HUES48 (cell line): ENCODE data around the gene PTPRN2.
"Not testable (repeated sequence)": the region's sequence is repeated elsewhere in the genome, so short reads cannot be mapped to it uniquely, and the experiment has no call there.

Experiments used
- H3K27ac ChIP-seq: one replicate; pipeline ENCODE4 v1.7.0; 2013; ENCODE audit warnings: low read depth, low read length, inconsistent platforms
- H3K27me3 ChIP-seq: 2 replicates; pipeline ENCODE4 v1.6.1; 2013; ENCODE audit warnings: mild to moderate bottlenecking, low read length; ENCODE audit not compliant: control insufficient read depth, insufficient read depth
- H3K36me3 ChIP-seq: 2 replicates; pipeline ENCODE4 v1.6.1; 2013; ENCODE audit warnings: low read length; ENCODE audit not compliant: control insufficient read depth, insufficient read depth
- H3K4me1 ChIP-seq: 2 replicates; pipeline ENCODE4 v1.6.1; 2013; ENCODE audit warnings: mild to moderate bottlenecking, low read length; ENCODE audit not compliant: control insufficient read depth, insufficient read depth
- H3K4me3 ChIP-seq: 2 replicates; pipeline ENCODE4 v1.5.1; 2013; ENCODE audit warnings: mild to moderate bottlenecking, low read depth, low read length
- H3K9ac ChIP-seq: 2 replicates; pipeline ENCODE4 v1.6.1; 2013; ENCODE audit warnings: mild to moderate bottlenecking, low read depth, low read length, moderate library complexity
- H3K9me3 ChIP-seq: 2 replicates; pipeline ENCODE4 v1.6.1; 2013; ENCODE audit warnings: low read length; ENCODE audit not compliant: control insufficient read depth, insufficient read depth

Gene PTPRN2

DNA sequence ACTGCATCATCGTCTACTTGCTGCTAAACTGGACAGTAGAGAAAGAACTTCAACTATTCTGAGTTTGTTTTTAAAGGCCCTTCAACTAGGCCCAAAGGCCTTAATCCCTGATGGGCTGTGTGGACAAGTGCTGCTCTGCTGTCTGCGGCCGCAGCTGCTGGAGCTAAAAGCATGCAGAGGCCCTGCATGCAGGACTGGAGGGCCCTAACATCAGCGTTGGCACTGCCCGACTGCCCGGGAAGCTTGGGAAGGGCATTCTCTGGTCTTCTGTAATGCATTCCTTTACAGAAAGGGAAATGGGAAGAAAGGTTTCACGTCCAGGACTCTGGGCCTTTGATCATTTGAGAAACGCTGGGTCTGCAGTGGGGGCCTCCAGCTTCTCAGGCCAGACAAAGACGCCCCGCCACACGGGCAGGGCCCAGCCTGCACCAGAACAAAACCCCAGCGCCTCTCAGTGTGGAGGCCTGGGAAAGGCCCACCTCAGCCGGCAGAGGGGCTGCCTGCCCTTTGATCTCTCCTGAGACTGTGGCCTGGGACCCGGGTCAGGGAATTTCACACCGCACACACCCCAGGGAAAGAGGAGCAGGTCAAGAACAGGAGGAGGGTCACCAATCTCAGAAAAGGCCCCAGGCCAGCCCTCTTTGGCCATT lies 1021.5 kb downstream of the PTPRN2 start:
- no peak overlapping the region for H3K27ac ChIP-seq
- no peak overlapping the region for H3K9ac ChIP-seq
- no peaks in the 10 kb centered on the region for H3K36me3 ChIP-seq
- H3K4me3 ChIP-seq: no peak overlapping the region
- H3K27me3 ChIP-seq: no peaks in the 10 kb centered on the region; the same call in 1 of the 2 replicates
- peaks cover 8% of the 10 kb centered on the region for H3K4me1 ChIP-seq
- H3K9me3 ChIP-seq: no peaks in the 10 kb centered on the region; the same call in 1 of the 2 replicates

DNA sequence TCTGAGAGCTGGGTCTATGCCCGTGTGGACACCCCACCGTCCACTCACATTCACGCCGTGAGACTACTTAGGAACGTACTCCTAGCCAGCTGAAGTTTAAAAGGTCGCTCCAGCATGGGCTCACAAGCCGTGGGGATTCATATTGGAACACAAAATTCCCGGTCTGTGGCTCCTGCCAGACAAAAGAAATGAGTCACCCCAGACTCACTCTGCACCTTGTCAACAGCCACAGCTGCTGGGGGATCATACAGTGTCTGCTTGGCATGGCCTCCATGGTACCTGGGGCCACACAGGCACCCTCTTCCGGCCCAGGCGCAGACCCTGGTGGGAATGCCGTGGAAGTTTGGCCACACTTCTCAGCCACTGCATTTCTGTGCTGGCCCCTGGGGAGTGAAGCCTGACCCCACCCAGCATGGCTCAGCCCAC lies 1022.4 kb downstream of the PTPRN2 start:
- Histone ChIP-seq H3K27ac (no peak overlapping the region), H3K9ac (no peak overlapping the region), H3K4me1 (peaks cover 8% of the 10 kb centered on the region), H3K4me3 (no peak overlapping the region), H3K9me3 (no peaks in the 10 kb centered on the region; the same call in 1 of the 2 replicates), H3K36me3 (no peaks in the 10 kb centered on the region), H3K27me3 (no peaks in the 10 kb centered on the region; the same call in 1 of the 2 replicates)

DNA sequence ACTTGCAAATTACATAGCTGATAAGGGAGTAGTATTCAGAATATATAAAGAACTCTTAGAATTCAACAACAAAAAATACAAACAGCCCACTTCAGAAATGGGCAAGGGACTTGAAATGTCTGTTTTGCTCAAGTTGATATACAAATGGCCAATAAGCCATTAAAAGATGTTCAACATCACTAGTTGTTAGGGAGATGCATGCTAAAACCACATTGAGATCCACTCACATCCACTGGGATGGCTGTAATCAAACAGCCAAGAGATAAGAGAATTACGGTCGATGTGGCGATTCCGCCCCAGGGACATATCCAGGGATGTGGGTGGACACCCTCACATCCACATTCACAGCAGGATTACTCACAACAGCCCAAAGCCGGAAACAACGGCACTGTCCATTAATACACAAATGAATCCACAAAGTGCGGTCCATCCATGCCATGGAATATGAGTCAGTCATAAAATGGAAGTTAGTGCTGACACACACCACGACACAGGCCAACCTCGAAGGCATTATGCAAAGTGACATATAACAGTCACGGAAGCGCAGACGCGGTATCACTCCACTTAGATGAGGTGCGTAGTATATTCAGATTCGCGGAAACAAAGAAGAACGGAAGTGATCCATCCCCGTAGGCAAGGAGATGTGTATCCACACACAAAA lies 1023.0 kb downstream of the PTPRN2 start:
- Histone ChIP-seq H3K36me3 (no peaks in the 10 kb centered on the region), H3K4me3 (no peak overlapping the region), H3K4me1 (peaks cover 8% of the 10 kb centered on the region), H3K27me3 (no peaks in the 10 kb centered on the region; the same call in 1 of the 2 replicates), H3K9ac (no peak overlapping the region), H3K9me3 (no peaks in the 10 kb centered on the region; the same call in 1 of the 2 replicates), H3K27ac (no peak overlapping the region)

DNA sequence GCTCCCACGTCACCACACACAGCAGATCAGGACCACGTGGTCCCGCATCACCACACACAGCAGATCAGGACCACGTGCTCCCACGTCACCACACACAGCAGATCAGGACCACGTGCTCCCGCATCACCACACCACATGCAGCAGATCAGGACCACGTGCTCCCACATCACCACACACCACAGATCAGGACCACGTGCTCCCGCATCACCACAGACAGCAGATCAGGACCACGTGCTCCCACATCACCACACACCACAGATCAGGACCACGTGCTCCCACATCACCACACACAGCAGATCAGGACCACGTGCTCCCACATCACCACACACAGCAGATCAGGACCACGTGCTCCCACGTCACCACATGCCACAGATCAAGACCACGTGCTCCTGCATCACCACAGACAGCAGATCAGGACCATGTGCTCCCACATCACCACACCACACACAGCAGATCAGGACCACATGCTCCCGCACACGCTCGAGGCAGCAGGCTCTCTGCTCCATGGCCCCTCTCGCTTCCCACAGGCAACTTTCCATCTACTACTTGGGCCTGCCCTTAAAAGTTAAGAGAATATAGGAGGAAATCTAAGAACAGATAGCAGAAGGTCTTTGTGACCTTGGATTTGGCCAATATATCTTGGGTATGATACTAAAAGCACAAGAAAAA lies 1024.0 kb downstream of the PTPRN2 start:
- H3K9ac ChIP-seq, H3K9me3 ChIP-seq, H3K27me3 ChIP-seq, H3K27ac ChIP-seq, H3K4me3 ChIP-seq, H3K4me1 ChIP-seq, H3K36me3 ChIP-seq: not testable (repeated sequence)

DNA sequence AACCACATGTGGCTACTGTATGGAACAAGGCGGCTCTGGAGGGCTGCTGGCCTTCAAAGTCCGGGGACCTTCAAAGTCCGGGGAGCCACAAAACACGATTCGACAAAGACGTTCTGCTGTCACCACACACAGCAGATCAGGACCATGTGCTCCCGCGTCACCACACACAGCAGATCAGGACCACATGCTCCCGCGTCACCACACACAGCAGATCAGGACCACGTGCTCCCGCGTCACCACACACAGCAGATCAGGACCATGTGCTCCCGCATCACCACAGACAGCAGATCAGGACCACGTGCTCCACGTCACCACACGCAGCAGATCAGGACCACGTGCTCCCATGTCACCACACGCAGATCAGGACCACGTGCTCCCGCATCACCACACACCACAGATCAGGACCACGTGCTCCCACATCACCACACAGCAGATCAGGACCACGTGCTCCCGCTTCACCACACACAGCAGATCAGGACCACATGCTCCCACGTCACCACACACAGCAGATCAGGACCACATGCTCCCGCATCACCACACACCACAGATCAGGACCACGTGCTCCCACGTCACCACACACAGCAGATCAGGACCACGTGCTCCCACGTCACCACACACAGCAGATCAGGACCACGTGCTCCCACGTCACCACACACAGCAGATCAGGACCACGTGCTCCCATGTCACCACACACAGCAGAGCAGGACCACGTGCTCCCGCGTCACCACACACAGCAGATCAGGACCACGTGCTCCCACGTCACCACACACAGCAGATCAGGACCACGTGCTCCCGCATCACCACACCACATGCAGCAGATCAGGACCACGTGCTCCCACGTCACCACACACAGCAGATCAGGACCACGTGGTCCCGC lies 1024.9 kb downstream of the PTPRN2 start:
- not testable (repeated sequence) for H3K4me1 ChIP-seq, H3K27me3 ChIP-seq, H3K36me3 ChIP-seq, H3K4me3 ChIP-seq, H3K9ac ChIP-seq, H3K9me3 ChIP-seq, H3K27ac ChIP-seq

DNA sequence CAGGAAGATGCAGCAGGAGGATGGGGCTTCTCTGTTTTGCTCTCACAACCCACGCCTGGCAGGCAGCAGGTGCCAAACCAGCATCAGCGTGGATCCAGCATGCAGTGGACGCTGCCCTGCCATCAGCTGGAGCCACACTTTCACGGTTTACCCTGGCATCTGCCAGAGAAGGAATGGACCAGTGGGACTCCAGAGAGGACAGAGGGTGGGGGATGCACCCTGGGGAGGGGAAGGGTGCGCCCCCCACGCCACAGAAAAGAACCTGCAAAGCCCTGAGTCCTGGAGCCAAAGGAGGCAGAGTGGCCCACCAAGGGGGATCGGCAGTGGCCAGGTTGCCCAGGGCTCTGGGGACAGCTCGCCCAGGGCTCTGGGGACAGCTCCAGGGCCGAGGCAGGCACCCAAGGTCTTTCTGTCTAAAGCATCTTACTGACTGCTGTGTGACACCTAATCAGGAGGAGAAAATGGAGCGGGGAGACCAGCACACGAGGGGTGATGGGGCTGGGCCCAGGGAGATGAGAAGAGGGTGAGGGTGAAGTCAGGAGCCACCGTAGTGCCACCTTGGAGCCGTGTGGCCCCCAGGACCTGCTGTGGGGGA lies 1025.7 kb downstream of the PTPRN2 start:
- Histone ChIP-seq H3K4me3 (no peak overlapping the region), H3K36me3 (no peaks in the 10 kb centered on the region), H3K27ac (no peak overlapping the region), H3K27me3 (no peaks in the 10 kb centered on the region), H3K9me3 (peaks cover under 1% of the 10 kb centered on the region; the same call in 1 of the 2 replicates), H3K9ac (no peak overlapping the region), H3K4me1 (no peaks in the 10 kb centered on the region)

DNA sequence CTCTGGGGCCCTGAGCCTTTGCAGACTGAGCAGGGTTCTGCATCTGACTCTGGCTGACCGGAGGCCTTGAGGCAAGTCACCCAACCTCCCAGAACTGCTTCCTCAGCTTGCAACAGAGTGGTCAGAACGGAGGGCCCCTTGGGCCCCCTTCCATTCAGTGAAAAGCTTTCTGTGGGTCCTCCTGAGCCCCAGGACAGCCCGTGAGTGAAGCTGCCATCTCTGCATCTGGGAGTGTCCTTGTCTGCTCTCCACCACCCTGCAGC lies 1026.2 kb downstream of the PTPRN2 start:
- Histone ChIP-seq H3K4me1 (no peaks in the 10 kb centered on the region), H3K4me3 (no peak overlapping the region), H3K9me3 (peaks cover 5% of the 10 kb centered on the region; the same call in 1 of the 2 replicates), H3K36me3 (no peaks in the 10 kb centered on the region), H3K27ac (no peak overlapping the region), H3K9ac (no peak overlapping the region), H3K27me3 (no peaks in the 10 kb centered on the region)

DNA sequence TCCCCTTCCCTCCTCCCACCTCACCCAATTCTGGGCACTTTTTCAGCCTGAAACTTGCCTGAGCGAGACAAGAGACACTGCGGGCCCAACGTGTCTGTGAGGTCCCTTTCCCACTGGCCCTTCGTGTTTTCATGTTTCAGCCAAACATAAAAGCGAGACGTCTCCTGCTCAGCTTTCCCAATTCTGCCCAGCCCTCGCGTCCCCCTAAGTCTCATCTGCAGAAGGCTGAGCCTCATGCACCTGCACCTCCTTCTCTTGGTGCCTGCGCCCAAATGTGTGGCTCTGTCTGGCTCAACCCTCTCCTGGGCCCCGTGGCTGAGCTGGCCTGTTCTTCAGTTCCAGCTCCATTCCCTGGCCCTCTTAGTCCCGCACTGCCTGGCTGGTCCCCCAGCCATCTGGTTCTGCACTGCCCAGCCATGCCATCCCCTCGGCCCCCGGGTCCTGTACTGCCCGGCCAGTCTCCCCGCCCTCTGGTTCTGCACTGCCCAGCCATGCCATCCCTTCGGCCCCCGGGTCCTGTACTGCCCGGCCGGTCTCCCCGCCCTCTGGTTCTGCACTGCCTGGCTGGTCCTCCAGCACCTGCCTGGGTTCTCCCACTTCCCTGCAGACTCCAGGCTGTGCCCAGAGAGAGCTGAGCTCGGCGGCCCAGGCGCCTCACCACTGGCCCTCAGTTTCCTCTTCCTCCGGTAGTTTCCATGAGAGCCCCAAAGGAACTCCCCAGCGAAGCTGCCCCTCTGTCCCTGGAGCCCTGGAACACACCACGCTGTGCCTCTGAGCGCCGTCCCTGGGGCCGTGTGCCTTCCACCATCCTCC lies 1026.7 kb downstream of the PTPRN2 start:
- no peak overlapping the region for H3K9ac ChIP-seq
- no peaks in the 10 kb centered on the region for H3K36me3 ChIP-seq
- H3K4me3 ChIP-seq: no peak overlapping the region
- peaks cover 8% of the 10 kb centered on the region; the same call in 1 of the 2 replicates for H3K9me3 ChIP-seq
- no peaks in the 10 kb centered on the region for H3K4me1 ChIP-seq
- H3K27ac ChIP-seq: no peak overlapping the region
- H3K27me3 ChIP-seq: no peaks in the 10 kb centered on the region

DNA sequence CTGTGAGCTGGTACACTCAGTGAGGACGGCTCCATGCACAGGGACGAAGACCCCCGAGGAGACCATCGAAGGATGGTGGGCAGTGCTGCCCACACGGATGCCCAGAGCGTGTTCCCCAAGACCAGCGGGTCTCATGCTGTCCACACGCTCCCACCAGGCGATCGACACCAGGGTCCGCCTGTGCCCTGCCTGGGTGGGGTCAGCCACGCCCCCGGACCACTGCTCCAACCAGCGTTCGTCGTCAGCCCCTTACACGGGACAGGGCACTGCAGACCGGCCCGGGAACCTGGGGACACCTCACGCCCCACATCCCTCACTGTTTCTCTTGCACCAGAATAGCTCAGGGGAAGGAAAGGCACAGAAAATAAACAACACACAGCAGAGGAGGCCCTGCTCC lies 1027.4 kb downstream of the PTPRN2 start:
- Histone ChIP-seq H3K9me3 (peaks cover 8% of the 10 kb centered on the region; the same call in 1 of the 2 replicates), H3K27me3 (no peaks in the 10 kb centered on the region), H3K27ac (no peak overlapping the region), H3K4me1 (no peaks in the 10 kb centered on the region), H3K4me3 (no peak overlapping the region), H3K36me3 (no peaks in the 10 kb centered on the region), H3K9ac (no peak overlapping the region)
